HAP-1 (cell line): ENCODE data around the gene PABPC5.

Source experiments
- DNase-seq, 2 experiments: peaks; one replicate each; pipeline ENCODE4 v3.0.0-alpha.2; 2016 to 2020; ENCODE audit warnings: low spot score in 2 of 2
- H3K27me3 ChIP-seq: fragments of 250-450 bp; sonication (Bioruptor Pico); 2 replicates; pipeline ENCODE4 v1.5.1; 2020; ENCODE audit warnings: low read depth, mild to moderate bottlenecking, moderate library complexity
- H3K36me3 ChIP-seq: fragments of 250-450 bp; sonication (Bioruptor Pico); replicated peaks from 2 replicates; pipeline ENCODE4 v1.5.1; 2020; ENCODE audit warnings: mild to moderate bottlenecking
- H3K4me1 ChIP-seq: fragments of 250-450 bp; sonication (Bioruptor Pico); 2 replicates; pipeline ENCODE4 v1.5.1; 2020; ENCODE audit warnings: mild to moderate bottlenecking
- H3K4me3 ChIP-seq: fragments of 250-450 bp; sonication (Bioruptor Pico); 2 replicates; pipeline ENCODE4 v1.5.1; 2020; ENCODE audit warnings: mild to moderate bottlenecking, moderate library complexity
- H3K9me3 ChIP-seq: fragments of 250-450 bp; sonication (Bioruptor Pico); 2 replicates; pipeline ENCODE4 v1.5.1; 2020; ENCODE audit warnings: mild to moderate bottlenecking, moderate library complexity
- in situ Hi-C: fragments of 300-500 bp; cut with MboI; formaldehyde crosslinking; loops from 3 replicates; pipeline ENCODE4 v1.14.3; 2020; ENCODE audit warnings: low sequenced_read_pairs, inconsistent platforms, mixed read lengths

PABPC5 gene

DNA sequence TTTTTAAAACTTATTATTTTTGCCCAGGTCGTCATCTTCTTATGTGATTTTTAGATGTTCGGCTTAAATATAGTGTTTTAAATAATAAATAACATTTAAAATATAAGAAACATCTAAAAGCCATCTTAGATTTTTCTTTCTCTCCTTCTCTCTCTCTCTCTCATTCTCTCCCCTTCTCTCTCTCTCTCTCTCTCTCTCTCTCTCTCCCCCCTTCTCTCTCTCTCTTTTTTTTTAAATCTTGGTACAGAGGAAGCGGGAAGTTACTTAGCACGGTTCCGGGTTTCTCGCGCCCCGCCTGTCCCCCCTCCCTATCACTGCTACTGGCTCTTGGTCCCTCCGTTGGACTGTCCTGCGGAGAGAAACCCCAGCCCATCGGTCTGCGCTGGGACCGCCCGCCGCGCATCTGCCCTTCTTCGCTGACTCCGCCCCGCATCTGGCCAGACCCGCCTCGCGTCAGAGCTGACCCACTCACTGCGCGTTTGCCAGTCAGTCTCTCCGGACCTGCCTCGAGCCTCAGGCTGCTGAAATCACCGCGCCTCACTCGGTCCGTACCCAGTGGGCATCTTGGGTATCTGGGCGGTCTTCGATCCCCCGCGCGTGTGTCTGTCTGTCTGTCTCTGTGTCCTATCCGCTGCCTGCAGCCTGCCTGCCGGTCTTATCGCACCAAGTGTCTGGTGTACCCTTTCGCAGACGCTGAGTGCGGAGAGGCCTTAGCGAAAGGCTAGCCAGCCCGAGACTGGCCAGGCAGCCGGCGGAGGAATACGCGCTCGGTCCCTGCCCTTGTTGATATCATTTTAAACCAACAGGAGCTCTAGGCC, at the start of gene PABPC5:
Gene PABPC5, plus strand, starts transcription at position 489 of the 818 bp plus-strand sequence. CDS start 739 bp downstream, outside the sequence.
- Histone ChIP-seq H3K36me3 (no peaks in the 10 kb centered on the region), H3K9me3 (no peaks in the 10 kb centered on the region), H3K4me3 (no peak within 1 kb of the TSS), H3K4me1 (no peaks in the 10 kb centered on the region), H3K27me3 (no peaks in the 10 kb centered on the region)
- in situ Hi-C loops: no loop called here
- DNase-seq: no peak

DNA sequence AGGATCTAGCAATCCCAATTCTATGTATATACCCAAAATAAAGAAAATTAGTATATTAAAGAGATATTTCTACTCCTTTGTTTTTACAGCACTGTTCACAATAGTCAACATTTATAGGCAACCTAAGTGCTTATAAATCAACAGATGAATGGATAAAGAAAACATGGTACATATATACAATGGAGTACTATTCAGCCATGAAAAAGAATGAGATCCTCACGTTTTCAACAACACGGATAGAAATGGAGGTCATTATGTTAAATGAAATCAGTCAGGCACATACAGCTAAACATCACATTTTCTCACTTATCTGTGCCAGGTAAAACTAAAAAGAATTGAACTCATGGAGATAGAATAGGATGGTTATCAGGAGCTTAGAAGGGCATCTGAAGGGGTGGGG, 45.6 kb upstream of the PABPC5 start:
- no peaks in the 10 kb centered on the region for H3K36me3 ChIP-seq
- no peaks in the 10 kb centered on the region for H3K27me3 ChIP-seq
- in situ Hi-C loops: no loop called here
- H3K9me3 ChIP-seq: no peaks in the 10 kb centered on the region
- no peaks in the 10 kb centered on the region for H3K4me1 ChIP-seq
- no peak for DNase-seq
- H3K4me3 ChIP-seq: no peak overlapping the region

DNA sequence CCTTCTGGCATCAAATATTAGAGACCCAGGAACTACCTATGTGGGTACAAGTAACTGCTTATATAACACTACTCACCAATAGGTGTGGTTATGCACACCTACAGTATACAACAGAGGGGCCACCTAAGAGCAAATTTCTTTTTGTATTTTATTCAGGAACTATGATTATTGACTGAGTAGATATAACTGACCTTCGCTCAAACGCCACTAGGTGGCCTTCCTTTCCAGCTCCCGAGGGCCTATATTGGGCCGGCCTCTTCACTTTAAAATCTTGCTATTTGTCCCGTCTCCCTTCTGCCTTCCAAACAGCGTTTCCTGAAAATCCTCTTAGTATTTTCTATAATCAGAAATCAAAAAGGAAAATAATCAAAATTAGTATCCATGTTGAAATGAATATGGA, 19.9 kb upstream of the PABPC5 start:
- H3K4me1 ChIP-seq: no peaks in the 10 kb centered on the region
- in situ Hi-C loops: no loop called here
- H3K9me3 ChIP-seq: no peaks in the 10 kb centered on the region
- H3K27me3 ChIP-seq: no peaks in the 10 kb centered on the region
- H3K36me3 ChIP-seq: no peaks in the 10 kb centered on the region
- DNase-seq: peak; percentile 12 to 47
- H3K4me3 ChIP-seq: no peak overlapping the region

DNA sequence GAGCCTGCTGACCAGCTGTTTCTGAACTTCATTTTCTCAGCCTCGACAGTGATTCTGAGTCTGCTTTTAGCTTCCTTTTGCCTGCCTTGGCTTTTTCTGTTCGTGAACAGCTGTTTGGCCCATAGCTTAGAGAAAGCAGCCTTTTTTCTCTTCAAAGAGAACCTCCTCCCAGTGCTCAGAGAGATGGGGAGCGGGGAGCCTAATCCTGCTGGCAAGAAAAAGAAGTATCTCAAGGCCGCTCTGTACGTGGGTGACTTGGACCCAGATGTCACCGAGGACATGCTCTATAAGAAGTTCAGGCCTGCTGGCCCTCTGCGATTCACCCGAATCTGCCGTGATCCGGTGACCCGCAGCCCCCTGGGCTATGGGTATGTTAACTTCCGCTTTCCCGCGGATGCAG, 756 bp downstream of the PABPC5 start:
- Histone ChIP-seq H3K4me3 (no peak overlapping the region), H3K27me3 (no peaks in the 10 kb centered on the region)
- in situ Hi-C loops: no loop called here

More for the DNA sequence above, 756 bp downstream of the PABPC5 start:
- Histone ChIP-seq H3K9me3 (no peaks in the 10 kb centered on the region), H3K4me1 (no peaks in the 10 kb centered on the region), H3K36me3 (no peaks in the 10 kb centered on the region)
- no peak for DNase-seq
